HCT116 (cell line): ENCODE data around the gene SUMO4. TPM values are rescaled to one million over a fixed set of nuclear protein-coding genes. Genes with fewer than 3 reads are reported as not detected.

Experiments
- ATAC-seq: fragments of 200-7000 bp; cut with Tn5 transposase; 2 replicates; pipeline ENCODE4 v1.9.1; 2020; ENCODE audit warnings: mild to moderate bottlenecking, moderate library complexity
- BruUV-seq: library from RNA; stranded (reverse); fragments of 400-500 nt; replicated peaks from 2 replicates; lab custom pipeline; 2021; lab: Mats Ljungman, UMichigan
- CTCF ChIA-PET: fragments of 300-600 bp; sonication (Branson Sonifier 250); formaldehyde crosslinking; loops from one replicate; lab custom pipeline; 2021; ENCODE audit warnings: antibody characterized with exemption; lab: Charles Lee
- POLR2A ChIA-PET: fragments of 300-600, 350-600 bp; sonication (Branson Sonifier 250); formaldehyde crosslinking; loops from one replicate; lab custom pipeline; 2021; ENCODE audit warnings: antibody characterized with exemption; lab: Charles Lee
- RAD21 ChIA-PET, 2 experiments: fragments of 300-600 bp; sonication (Branson Sonifier 250); formaldehyde crosslinking; loops; one replicate each; lab custom pipeline; 2023; ENCODE audit warnings: low total read pairs in 2 of 2; ENCODE audit not compliant: uncharacterized antibody in 2 of 2, unreplicated experiment in 2 of 2, low non-redundant PET in 1 of 2; lab: Charles Lee
- DNase-seq: peaks from one replicate; pipeline ENCODE4 v3.0.0-alpha.2; 2010; ENCODE audit warnings: low read depth, low spot score
- H2AFZ ChIP-seq: fragments of 200-600 bp; shearing (Covaris generic), sonication (generic); 2 replicates; pipeline ENCODE4 v1.6.1; 2017; ENCODE audit warnings: low read depth, mixed run types, mixed read lengths, antibody characterized with exemption, low read length; ENCODE audit not compliant: poor library complexity, severe bottlenecking
- H3K27ac ChIP-seq: 2 replicates; pipeline ENCODE4 v1.5.1; 2012; ENCODE audit warnings: low read depth, low read length
- H3K27me3 ChIP-seq: fragments of 200-600 bp; sonication (generic); 2 replicates; pipeline ENCODE4 v1.6.1; 2016; ENCODE audit warnings: mixed run types, low read length, mixed read lengths; ENCODE audit not compliant: insufficient read depth
- H3K36me3 ChIP-seq, 2 experiments: fragments of 200-500 bp in 1 of 2; fragments of 200-600 bp in 1 of 2; sonication (Bioruptor generic) in 1 of 2; sonication (generic) in 1 of 2; 2 replicates each; pipeline versions ENCODE4 v1.5.1 to v1.6.1; 2014 to 2016; ENCODE audit warnings: low read length in 2 of 2, inconsistent platforms in 1 of 2, mixed read lengths in 1 of 2, mixed run types in 1 of 2; ENCODE audit not compliant: insufficient read depth in 2 of 2, control insufficient read depth in 1 of 2
- H3K4me1 ChIP-seq, 2 experiments: fragments of 200-600 bp in 1 of 2; sonication (generic) in 1 of 2; 2 replicates each; pipeline versions ENCODE4 v1.5.1 to v1.6.1; 2012 to 2017; ENCODE audit warnings: low read length in 2 of 2, inconsistent platforms in 1 of 2, mild to moderate bottlenecking in 1 of 2, mixed read lengths in 1 of 2, mixed run types in 1 of 2, moderate library complexity in 1 of 2; ENCODE audit not compliant: insufficient read depth in 2 of 2, control insufficient read depth in 1 of 2
- H3K4me2 ChIP-seq: fragments of 200-600 bp; sonication (generic); 2 replicates; pipeline ENCODE4 v1.6.1; 2017; ENCODE audit warnings: mixed run types, low read length, mixed read lengths
- H3K4me3 ChIP-seq, 2 experiments: fragments of 200-600 bp in 1 of 2; sonication (generic) in 1 of 2; replicated peaks in 1 of 2; 2 replicates each; pipeline ENCODE4 v1.5.1; 2011 to 2016; ENCODE audit warnings: low read length in 2 of 2, control low read depth in 1 of 2, low read depth in 1 of 2, mild to moderate bottlenecking in 1 of 2, mixed read lengths in 1 of 2, mixed run types in 1 of 2
- H3K79me2 ChIP-seq: fragments of 200-600 bp; sonication (generic); 2 replicates; pipeline ENCODE4 v1.6.1; 2017; ENCODE audit warnings: mild to moderate bottlenecking, mixed run types, low read length, moderate library complexity, mixed read lengths; ENCODE audit not compliant: insufficient read depth
- H3K9ac ChIP-seq: fragments of 200-600 bp; sonication (generic); 2 replicates; pipeline ENCODE4 v1.6.1; 2016; ENCODE audit warnings: low read length, mixed read lengths
- H3K9me2 ChIP-seq: fragments of 200-600 bp; sonication (generic), shearing (Covaris generic); 2 replicates; pipeline ENCODE4 v1.6.1; 2017; ENCODE audit warnings: mixed run types, mild to moderate bottlenecking, moderate library complexity; ENCODE audit not compliant: insufficient read depth
- H3K9me3 ChIP-seq, 2 experiments: fragments of 200-500 bp in 1 of 2; fragments of 200-600 bp in 1 of 2; sonication (Bioruptor generic) in 1 of 2; sonication (generic) in 1 of 2; 2 replicates each; pipeline ENCODE4 v1.6.1; 2014 to 2017; ENCODE audit warnings: low read length in 2 of 2, mixed read lengths in 2 of 2, inconsistent platforms in 1 of 2, low read depth in 1 of 2, mild to moderate bottlenecking in 1 of 2, mixed run types in 1 of 2, moderate library complexity in 1 of 2; ENCODE audit not compliant: control insufficient read depth in 1 of 2, insufficient read depth in 1 of 2
- H4K20me1 ChIP-seq: fragments of 200-600 bp; sonication (generic), shearing (Covaris generic); 2 replicates; pipeline ENCODE4 v1.6.1; 2017; ENCODE audit warnings: mixed run types, mild to moderate bottlenecking, moderate library complexity; ENCODE audit not compliant: insufficient read depth
- CBX3 ChIP-seq: IDR thresholded peaks from 2 replicates; pipeline ENCODE4 v1.6.1; 2012; ENCODE audit warnings: low read depth
- CEBPB ChIP-seq: IDR thresholded peaks from 2 replicates; pipeline ENCODE4 v1.6.1; 2012; ENCODE audit warnings: low read depth
- EGR1 ChIP-seq: IDR thresholded peaks from 2 replicates; pipeline ENCODE4 v1.6.1; 2012; ENCODE audit warnings: low read depth
- ELF1 ChIP-seq: IDR thresholded peaks from 2 replicates; pipeline ENCODE4 v1.6.1; 2012; ENCODE audit warnings: low read depth, borderline replicate concordance
- EZH2 ChIP-seq: fragments of 200-600 bp; sonication (generic); IDR thresholded peaks from 2 replicates; pipeline ENCODE4 v1.6.1; 2017; ENCODE audit warnings: antibody characterized with exemption, mixed run types
- EZH2phosphoT487 ChIP-seq: fragments of 200-600 bp; IDR thresholded peaks from 2 replicates; pipeline ENCODE4 v1.6.1; 2018; ENCODE audit warnings: antibody characterized with exemption, borderline replicate concordance
- FOSL1 ChIP-seq: IDR thresholded peaks from 2 replicates; pipeline ENCODE4 v1.6.1; 2012; ENCODE audit warnings: low read depth
- JUND ChIP-seq: IDR thresholded peaks from 2 replicates; pipeline ENCODE4 v1.6.1; 2012
- POLR2A ChIP-seq: IDR thresholded peaks from 2 replicates; pipeline ENCODE4 v1.7.0; 2011; ENCODE audit warnings: borderline replicate concordance; ENCODE audit not compliant: insufficient read depth, insufficient read length; ENCODE audit errors: extremely low read depth
- POLR2AphosphoS5 ChIP-seq: IDR thresholded peaks from 2 replicates; pipeline ENCODE4 v1.6.1; 2011; ENCODE audit warnings: mild to moderate bottlenecking, low read depth, low read length, moderate library complexity
- SP1 ChIP-seq: IDR thresholded peaks from 2 replicates; pipeline ENCODE4 v1.6.1; 2012; ENCODE audit warnings: low read depth
- SRF ChIP-seq: IDR thresholded peaks from 2 replicates; pipeline ENCODE4 v1.6.1; 2012; ENCODE audit warnings: low read depth
- TCF7L2 ChIP-seq: IDR thresholded peaks from 2 replicates; pipeline ENCODE4 v1.7.0; 2011; ENCODE audit warnings: borderline replicate concordance, inconsistent platforms; ENCODE audit not compliant: insufficient read depth, insufficient read length; ENCODE audit errors: extremely low read depth
- YY1 ChIP-seq: IDR thresholded peaks from 2 replicates; pipeline ENCODE4 v1.6.1; 2011; ENCODE audit warnings: low read length, low read depth, moderate library complexity, mild to moderate bottlenecking; ENCODE audit not compliant: insufficient replicate concordance; ENCODE audit errors: extremely low read depth
- ZFX ChIP-seq: fragments of 450-650 bp; IDR thresholded peaks from 2 replicates; pipeline ENCODE4 v1.6.1; 2017
- ZNF274 ChIP-seq: fragments of 200-500 bp; sonication (Bioruptor generic); IDR thresholded peaks from 2 replicates; pipeline ENCODE4 v1.6.1; 2014; ENCODE audit warnings: mild to moderate bottlenecking, low read depth, low read length, inconsistent platforms
- intact Hi-C: fragments of 100-400 bp; cut with micrococcal nuclease; formaldehyde crosslinking; loops from 2 replicates; pipeline ENCODE4 v1.10.0; 2022
- total RNA-seq: library from RNA; stranded (reverse); gene quantifications from one replicate; pipeline ENCODE4 v1.2.1, GENCODE V29; 2021; ENCODE audit not compliant: unreplicated experiment
- TF ChIP-seq, protein P1 (sequence below): IDR thresholded peaks from 2 replicates; pipeline ENCODE4 v1.6.1; 2012; ENCODE audit warnings: low read depth
- TF ChIP-seq, protein P2 (sequence below): IDR thresholded peaks from 2 replicates; pipeline ENCODE4 v1.6.1; 2012
- TF ChIP-seq, protein P3 (sequence below), 3 experiments: fragments of 200-600 bp in 1 of 3; sonication (generic) in 1 of 3; IDR thresholded peaks in 2 of 3; conservative IDR thresholded peaks in 1 of 3; 2 replicates each; pipeline ENCODE4 v1.5.1; 2012 to 2017; ENCODE audit warnings: low read depth in 2 of 3, low read length in 2 of 3, antibody characterized with exemption in 1 of 3, borderline replicate concordance in 1 of 3, control low read depth in 1 of 3, mild to moderate bottlenecking in 1 of 3, mixed read lengths in 1 of 3, mixed run types in 1 of 3, moderate library complexity in 1 of 3; ENCODE audit not compliant: insufficient read depth in 1 of 3
- TF ChIP-seq, protein P4 (sequence below): IDR thresholded peaks from 2 replicates; pipeline ENCODE4 v1.6.1; 2012

The SUMO4 gene
- total RNA-seq, 1 experiment from 2014 or later, result 1.6 TPM

DNA sequence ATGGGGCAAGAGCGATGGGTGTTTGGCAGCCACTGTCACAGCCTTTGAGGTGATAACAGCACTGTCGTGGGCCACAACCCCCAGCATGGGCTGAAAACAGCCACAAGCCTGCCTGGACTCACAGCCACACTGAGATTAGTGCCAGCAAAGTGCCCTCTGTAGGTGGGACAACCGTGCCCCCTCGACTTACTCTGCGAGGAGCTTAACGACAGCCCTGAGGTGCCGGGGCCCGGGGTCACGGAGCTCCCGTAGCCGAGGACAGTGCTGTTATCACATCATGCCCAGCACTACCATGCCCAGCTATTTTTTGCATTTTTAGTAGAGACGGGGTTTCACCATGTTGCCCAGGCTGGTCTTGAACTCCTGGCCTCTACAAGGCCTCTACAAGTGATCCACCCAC lies 36.6 kb downstream of the SUMO4 start:
- ChIA-PET CTCF (no interaction called here), RAD21 (no interaction called here), POLR2A (no interaction called here)
- Histone ChIP-seq H3K27ac (no peak overlapping the region), H3K79me2 (no peaks in the 10 kb centered on the region), H3K4me1 (peaks cover 0 to 7% of the 10 kb centered on the region in 2 experiments; a peak in 2 of 4 replicates), H3K4me2 (no peak overlapping the region), H4K20me1 (no peaks in the 10 kb centered on the region), H3K4me3 (no peak overlapping the region), H3K27me3 (no peaks in the 10 kb centered on the region), H3K9me3 (no peaks in the 10 kb centered on the region), H3K9ac (no peak overlapping the region), H3K9me2 (no peaks in the 10 kb centered on the region), H3K36me3 (no peaks in the 10 kb centered on the region), H2AFZ (no peak overlapping the region)
- TF ChIP-seq, protein P1, sequence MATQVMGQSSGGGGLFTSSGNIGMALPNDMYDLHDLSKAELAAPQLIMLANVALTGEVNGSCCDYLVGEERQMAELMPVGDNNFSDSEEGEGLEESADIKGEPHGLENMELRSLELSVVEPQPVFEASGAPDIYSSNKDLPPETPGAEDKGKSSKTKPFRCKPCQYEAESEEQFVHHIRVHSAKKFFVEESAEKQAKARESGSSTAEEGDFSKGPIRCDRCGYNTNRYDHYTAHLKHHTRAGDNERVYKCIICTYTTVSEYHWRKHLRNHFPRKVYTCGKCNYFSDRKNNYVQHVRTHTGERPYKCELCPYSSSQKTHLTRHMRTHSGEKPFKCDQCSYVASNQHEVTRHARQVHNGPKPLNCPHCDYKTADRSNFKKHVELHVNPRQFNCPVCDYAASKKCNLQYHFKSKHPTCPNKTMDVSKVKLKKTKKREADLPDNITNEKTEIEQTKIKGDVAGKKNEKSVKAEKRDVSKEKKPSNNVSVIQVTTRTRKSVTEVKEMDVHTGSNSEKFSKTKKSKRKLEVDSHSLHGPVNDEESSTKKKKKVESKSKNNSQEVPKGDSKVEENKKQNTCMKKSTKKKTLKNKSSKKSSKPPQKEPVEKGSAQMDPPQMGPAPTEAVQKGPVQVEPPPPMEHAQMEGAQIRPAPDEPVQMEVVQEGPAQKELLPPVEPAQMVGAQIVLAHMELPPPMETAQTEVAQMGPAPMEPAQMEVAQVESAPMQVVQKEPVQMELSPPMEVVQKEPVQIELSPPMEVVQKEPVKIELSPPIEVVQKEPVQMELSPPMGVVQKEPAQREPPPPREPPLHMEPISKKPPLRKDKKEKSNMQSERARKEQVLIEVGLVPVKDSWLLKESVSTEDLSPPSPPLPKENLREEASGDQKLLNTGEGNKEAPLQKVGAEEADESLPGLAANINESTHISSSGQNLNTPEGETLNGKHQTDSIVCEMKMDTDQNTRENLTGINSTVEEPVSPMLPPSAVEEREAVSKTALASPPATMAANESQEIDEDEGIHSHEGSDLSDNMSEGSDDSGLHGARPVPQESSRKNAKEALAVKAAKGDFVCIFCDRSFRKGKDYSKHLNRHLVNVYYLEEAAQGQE, result no peak
- TF ChIP-seq, protein P2, sequence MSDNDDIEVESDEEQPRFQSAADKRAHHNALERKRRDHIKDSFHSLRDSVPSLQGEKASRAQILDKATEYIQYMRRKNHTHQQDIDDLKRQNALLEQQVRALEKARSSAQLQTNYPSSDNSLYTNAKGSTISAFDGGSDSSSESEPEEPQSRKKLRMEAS, result no peak
- no peak for TF ChIP-seq TCF7L2
- TF ChIP-seq EZH2phosphoT487, result no peak
- TF ChIP-seq ZNF274, result no peak
- no peak for TF ChIP-seq SRF
- no peak for TF ChIP-seq ELF1
- TF ChIP-seq, protein P3, sequence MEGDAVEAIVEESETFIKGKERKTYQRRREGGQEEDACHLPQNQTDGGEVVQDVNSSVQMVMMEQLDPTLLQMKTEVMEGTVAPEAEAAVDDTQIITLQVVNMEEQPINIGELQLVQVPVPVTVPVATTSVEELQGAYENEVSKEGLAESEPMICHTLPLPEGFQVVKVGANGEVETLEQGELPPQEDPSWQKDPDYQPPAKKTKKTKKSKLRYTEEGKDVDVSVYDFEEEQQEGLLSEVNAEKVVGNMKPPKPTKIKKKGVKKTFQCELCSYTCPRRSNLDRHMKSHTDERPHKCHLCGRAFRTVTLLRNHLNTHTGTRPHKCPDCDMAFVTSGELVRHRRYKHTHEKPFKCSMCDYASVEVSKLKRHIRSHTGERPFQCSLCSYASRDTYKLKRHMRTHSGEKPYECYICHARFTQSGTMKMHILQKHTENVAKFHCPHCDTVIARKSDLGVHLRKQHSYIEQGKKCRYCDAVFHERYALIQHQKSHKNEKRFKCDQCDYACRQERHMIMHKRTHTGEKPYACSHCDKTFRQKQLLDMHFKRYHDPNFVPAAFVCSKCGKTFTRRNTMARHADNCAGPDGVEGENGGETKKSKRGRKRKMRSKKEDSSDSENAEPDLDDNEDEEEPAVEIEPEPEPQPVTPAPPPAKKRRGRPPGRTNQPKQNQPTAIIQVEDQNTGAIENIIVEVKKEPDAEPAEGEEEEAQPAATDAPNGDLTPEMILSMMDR (IDR thresholded peaks at IDR 0.05 in 2 of 3, conservative IDR thresholded peaks at IDR 0.05 in 1 of 3; ENCODE audit: borderline replicate concordance in 1 of 3, insufficient read depth in 1 of 3, low read depth in 2 of 3, low read length in 2 of 3), result no peak
- TF ChIP-seq SP1, result no peak
- no peak for TF ChIP-seq JUND
- no peak for TF ChIP-seq POLR2A
- no peak for TF ChIP-seq POLR2AphosphoS5
- no peak for TF ChIP-seq FOSL1
- no peak for TF ChIP-seq CBX3
- TF ChIP-seq EGR1, result no peak
- no peak for TF ChIP-seq CEBPB
- no peak for TF ChIP-seq YY1
- no peak for TF ChIP-seq EZH2
- TF ChIP-seq, protein P4, sequence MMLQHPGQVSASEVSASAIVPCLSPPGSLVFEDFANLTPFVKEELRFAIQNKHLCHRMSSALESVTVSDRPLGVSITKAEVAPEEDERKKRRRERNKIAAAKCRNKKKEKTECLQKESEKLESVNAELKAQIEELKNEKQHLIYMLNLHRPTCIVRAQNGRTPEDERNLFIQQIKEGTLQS, result no peak
- no peak for TF ChIP-seq ZFX
- DNase-seq (no peak), ATAC-seq (no peak)
- intact Hi-C loops, result no loop called here
- BruUV-seq, result no TSS peak
